GM21723 (cell line): Measurements from ENCODE around the gene GCLC.
A peak's percentile ranks its signal among the peaks of the same experiment; 100 is the strongest.
"Not testable (repeated sequence)": the region's sequence is repeated elsewhere in the genome, so short reads cannot be mapped to it uniquely, and the experiment has no call there.

Experiments
- ATAC-seq: cut with Tn5 transposase; IDR thresholded peaks from one replicate; pipeline ENCODE4 v1.9.1; 2021; ENCODE audit warnings: mild to moderate bottlenecking, moderate library complexity; ENCODE audit not compliant: unreplicated experiment

The GCLC gene

DNA sequence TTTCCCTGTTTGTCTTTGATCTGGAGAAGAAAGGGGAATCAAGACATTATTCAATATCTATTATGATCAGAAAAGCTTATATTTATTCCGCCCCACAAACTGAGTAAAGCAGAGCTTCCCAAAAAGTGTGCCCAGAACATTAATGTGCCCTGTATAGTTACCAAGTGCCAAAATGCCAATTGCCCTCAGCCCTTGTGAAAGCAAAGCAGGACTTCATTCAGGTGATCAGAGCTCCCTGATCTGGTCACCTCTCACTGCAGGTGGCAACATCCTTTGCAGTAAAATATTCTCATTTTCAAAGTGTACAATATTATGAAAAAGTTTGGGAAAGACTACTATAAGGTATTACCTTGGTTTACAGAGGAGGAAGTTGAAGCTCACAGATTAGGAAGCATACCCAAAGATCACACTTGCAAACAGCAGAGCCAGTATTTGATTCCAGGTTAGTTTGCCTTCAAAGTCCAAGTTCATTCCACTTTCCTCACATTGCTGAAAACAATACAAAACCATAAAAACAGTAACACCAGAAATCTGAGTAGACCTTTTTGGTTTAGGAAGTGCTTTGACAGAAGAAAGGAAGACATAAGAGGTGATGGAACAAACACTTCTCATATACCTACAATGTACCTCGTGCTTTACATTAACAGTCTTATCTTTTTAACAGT, 19.6 kb upstream of the GCLC start:
- ATAC-seq: no peak

DNA sequence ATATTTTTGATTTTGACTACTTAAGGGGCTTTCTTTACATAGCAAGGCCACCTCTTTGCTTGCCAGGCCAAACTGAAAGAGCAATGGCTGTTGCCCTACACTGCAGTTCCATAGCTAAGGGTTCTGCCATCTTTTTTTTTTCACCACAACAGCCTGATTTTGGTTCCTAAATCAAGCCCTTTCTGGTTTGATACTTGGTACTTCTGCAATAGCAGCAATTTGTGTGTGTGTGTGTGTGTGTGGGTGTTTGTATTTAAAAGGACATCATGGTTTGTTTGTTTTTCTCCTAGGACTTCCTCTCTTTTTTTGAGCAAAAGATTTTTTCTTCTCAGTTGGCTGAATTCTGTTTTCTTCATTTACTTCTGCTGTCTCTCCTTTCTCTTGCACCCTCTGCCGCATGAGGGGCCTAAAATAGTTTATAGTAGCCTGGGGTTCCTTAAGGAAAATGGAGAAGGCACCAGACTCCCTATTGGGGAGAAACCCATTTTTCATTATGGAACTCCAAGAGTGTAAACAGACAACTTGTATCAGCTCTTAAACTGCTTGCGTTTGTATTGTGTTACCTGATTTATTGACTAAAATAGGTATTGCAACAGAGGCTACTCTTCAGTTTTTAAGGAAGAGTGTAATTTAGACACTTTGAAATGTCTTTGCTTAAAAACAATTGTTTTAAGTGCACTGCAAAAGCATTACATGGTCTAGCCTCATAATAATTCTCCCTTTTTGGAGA, 12.2 kb upstream of the GCLC start:
- ATAC-seq: no peak

DNA sequence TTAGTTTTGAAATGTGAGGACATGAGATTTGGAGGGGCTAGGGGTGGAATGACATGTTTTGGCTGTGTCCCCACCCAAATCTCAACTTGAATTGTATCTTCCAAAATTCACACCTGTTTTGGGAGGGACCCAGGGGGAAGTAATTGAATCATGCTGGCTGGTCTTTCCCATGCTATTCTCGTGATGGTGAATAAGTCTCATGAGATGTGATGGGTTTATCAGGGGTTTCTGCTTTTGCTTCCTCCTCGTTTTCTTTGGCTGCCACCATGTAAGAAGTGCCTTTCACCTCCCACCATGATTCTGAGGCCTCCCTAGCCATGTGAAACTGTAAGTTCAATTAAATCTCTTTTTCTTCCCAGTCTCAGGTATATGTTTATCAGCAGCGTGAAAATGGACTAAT, 8.7 kb upstream of the GCLC start:
- ATAC-seq: not testable (repeated sequence)

DNA sequence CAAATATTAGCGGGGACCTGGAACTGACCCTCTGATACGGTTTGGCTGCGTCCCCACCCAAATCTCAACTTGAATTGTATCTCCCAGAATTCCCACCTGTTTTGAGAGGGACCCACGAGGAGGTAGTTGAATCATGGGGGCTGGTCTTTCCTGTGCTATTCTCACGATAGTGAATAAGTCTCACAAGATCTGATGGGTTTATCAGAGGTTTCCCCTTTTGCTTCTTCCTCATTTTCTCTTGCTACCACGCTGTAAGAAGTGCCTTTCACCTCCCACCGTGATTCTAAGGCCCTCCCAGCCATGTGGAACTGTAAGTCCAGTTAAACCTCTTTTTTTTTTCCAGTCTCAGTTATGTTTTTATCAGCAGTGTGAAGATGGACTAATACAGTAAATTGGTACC, 6.8 kb upstream of the GCLC start:
- ATAC-seq: not testable (repeated sequence)

DNA sequence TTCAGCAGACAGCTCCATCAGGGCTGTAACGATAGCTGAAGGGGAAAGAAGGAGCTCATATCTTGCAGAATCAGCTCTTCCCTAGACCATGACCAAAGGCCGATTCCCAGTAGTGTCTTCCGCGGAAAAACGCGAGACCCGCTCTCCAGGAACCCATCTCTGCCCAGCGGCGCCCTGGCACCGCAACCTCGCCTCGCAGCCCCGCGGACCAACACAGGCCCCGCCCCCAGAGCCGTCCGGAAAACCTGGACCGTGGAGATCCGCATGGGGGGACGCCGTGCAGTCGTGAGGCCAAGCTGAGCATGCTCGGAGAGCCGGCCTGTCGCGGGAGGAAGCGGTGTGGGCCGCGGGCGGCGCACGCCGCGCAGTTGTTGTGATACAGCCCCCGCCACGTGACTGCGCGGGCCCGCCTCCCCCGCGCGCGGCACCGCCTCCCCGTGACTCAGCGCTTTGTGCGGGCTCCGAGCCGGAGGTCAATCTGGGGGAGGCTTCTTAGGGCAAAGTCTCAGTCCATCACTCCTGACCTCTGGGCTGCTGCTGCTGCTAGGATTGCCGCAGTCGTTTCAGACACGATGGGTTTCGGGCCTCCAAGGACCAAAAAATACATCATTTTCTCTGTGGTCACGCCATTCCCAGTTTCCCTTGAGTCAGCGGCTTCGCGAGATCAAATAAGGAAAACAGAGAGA, 3.1 kb upstream of the GCLC start:
- ATAC-seq: peak; percentile 72

DNA sequence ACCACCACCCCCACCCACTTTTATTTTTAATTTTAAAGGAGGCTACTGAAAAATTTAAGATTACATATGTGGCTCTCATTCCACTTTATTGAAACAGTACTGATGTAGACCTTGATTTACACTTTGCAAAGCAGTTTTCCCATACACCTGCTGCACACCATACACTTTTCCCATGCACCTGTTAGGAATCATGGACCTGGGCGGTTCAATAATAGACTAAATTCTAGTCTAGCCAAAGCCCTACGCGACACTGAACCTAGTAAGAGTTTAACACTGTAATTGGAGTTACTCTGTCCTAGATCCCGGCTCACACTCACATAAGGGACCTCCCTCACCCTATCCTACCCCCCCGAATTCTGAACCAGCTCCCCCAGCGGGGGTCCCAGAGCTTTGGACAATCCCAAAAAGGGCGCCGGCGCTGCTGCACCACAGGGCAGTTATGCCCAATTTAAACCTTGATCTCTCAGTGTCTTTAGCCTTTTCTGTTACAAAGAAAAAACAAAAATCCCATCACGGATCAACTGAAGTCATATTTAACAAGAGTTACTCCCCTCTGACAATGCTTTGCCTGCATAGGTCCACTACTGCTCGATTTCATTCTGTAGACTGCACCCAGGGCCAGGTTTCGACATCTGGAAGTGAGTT, 2.4 kb upstream of the GCLC start:
- ATAC-seq: peak; percentile 18

DNA sequence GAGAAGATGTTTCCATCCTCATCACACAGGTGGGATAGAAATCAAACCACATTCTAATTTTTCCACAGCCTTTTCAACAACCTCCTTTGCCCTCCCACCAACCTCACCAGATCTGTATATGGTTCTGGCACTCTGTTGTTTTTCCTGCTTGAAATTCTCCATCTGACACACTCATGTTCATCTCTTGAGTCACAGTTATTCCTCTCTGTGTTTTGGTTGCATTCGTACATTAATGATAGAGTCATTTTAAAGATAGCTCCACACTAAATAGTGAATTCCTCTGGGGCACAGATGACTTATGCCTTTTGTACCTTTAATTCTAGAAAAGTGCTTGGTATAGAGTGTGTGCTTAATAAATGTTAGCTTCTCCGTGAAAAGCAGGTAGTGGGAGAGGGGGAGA, 1.4 kb upstream of the GCLC start:
- ATAC-seq: no peak

DNA sequence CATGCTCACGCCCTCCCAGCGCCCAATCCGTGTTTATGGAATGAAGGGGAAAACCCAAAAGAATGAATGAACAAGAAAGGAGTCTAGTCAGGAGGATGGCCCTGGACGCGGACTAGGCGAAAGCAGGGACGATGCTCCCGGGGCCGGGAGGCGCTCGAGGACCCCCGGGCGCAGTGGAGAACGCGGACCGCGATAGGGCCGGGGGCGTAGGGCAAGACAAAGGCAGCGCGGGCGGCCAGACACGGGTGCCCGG, 758 bp downstream of the GCLC start:
- ATAC-seq: no peak

DNA sequence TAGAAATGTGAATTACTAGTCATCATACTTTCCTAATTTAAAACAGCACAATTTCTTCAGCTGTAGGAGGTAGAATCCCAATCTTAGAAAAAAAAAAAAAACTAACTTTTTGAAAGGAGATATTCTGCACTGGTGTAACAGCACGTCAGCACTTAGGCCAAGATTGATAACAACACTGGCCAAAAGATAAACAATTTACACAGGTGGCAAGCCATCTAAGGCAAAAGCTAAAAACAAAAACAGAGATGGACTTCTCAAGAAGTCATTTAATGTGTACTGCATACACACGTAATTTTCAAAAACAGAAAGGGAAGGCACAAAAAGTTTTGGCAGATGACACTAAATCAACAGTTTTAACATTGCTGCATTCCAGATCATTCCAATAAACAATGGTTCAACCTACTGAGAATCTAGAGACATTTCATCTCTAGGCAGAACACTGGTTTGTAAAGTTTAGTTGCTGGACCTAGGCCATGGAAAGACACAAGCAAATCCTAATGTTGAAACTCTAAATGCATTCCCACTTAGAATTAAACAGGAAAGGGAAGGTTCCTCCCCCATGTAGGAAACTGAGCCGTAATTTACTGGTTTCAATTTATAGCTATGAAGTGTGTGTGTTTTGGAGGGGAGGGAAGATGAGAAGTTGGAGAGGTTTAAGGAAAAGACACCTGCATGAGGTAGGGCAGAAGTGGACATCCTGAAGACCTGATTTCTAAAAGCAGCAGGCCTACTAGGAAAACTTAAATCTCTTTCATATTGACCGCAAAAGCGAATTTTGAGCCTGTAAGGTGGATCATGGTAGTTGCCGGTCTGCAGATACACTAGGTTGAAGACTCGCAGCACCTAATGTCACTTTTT, 1.3 kb downstream of the GCLC start:
- no peak for ATAC-seq

DNA sequence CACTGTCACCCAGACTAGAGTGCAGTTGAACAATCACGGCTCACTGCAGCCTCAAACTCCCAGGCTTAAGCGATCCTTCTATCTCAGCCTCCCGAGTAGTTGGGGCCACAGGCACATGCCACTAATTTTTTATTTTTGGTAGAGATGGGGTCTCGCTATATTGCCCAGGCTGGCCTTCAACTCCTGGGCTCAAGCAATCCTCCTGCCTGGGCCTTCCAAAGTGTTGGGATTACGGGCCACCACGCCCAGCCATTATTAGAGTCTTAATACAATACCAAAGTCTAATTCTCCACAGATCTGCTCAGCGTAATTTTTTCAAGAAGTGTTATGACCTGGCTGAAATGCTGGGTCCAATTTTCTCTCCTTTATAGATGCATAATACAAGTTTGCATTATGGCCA, 3.0 kb downstream of the GCLC start:
- no peak for ATAC-seq

DNA sequence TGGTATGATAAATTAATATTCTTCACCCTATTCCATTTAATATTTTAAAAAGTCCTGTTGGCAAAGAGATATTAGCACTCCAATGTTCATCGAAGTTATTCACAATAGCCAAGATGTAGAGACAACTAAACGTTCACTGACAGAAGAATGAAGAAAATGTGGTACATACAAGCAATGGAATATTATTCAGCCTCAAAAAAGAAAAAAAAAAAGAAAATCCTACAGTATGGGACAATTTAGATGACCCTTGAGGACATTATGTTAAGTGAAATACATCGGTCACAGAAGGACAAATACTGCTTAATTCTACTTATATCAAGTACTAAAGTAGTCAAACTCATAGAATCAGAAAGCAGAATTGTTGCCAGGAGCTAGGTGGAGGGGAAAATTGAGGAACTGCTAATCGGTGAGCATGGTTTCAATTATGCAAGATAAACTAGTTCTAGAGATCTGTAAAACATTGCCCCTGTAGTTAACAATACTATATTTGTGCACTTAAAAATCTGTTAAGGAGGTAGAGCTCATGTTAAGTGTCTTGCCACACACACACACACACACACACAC, 4.7 kb downstream of the GCLC start:
- no peak for ATAC-seq

DNA sequence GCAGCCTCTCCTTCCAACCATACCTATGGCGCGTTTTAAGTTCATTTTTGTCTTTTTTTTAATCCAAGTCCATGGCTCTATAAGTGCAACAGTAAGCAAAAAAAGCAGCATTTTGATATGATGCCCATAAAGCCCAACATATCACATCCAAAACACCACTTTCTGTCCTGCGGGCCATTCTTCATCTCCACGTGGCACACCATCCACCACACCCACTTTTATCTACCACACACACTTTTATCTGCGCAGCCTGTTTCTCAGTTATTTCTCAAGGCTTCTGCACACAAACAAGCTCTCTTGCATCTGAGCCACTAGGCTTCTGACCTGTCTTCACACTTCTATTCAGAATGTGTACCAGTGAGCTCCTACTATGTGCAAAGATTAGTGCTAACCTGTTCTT, 5.3 kb downstream of the GCLC start:
- ATAC-seq: no peak

DNA sequence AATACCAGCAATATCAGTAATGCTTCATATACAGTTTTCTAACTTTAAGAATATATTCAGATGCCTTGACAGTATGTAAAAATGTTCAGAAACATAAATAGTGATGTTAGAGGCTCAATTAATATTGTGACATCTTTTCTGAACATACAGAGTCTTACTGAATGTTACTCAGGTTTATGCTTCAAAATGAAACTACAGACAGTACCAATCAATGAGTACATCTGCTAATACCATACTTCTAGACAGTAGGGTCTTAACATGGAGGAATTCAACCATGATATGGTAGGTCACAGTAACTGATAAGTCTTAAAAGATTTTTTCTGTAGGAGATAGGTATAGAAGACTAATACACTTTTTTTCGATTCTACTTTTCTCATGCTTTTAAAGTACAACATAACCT, 8.3 kb downstream of the GCLC start:
- ATAC-seq: no peak

DNA sequence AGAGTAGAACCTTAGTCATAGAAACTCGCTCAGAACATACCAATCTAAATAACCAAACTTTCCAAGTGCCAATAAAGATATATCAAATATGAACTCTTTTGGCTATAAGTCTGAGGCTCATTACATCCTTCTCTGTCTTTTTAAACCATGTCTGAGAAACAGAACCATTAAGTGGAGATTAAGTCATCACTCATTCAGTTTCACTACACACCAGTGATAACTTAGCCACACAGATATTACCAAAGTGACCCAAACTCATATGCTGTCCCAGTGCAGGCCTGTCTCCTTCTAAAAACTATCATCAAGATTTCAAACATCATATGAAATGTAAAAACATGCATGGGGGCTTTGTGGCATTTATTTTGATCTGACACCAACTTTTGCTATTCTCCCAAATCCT, 12.0 kb downstream of the GCLC start:
- no peak for ATAC-seq

DNA sequence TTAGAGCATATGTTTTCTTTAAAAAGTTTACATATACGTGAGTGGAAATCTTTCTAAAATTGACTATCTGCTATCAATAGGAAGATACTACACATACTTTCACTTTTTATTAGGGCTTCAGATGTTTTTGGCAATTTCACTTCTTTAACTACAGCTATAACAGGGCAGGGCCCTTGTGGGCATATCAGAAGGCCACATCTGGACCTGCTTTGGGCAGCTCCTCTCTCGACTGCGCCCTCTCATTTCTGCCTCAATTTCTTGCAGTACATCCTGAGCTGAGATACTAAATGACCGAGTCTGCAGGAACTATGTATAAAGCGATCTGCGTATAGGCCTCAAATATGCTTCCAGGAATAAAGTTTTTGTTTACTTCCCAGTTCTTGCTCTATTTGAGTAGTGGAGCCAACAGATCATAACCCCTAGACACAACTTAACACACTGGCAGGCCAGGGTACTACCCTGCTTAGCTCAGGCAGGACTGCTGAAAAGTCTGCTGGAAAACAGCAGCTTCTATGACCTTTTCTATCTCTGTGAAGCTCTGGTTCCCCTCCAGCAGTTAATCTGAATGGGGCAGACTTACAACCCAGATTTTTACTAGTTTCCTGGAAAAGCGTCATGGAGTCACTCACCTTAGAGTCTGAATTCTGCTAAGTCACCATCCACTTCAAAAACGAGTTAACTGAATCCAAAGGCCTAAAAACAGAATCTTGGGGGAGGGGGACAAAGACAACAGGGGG, 12.7 kb downstream of the GCLC start:
- ATAC-seq: no peak

DNA sequence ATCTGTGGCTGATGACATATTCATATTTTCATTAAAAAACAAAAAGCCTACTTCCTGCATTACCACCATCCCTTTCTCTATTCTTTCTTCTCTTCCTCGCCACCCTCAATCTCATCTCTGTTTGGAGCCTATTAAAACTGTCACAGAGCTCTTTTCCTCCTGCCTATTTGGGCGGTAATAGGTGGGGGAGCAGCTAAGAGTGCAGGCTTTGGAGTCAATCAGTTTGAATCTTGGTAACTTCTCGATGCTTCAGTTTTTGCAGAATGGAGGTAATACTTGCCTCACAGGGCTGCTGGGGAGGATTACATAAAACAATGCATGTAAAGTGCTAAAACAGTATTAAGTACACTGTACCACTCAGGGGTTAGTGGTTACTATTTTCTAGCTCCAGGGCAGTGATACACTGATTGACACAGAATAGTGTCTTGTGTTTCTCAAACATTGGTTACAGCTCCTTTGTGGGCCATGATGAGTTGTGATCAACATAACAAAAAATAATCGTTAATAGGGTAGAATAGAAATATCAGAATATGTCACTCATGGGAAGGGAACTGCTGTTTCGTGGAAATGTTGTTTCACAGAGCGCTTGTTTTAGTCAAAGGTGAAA, 14.0 kb downstream of the GCLC start:
- ATAC-seq: no peak

DNA sequence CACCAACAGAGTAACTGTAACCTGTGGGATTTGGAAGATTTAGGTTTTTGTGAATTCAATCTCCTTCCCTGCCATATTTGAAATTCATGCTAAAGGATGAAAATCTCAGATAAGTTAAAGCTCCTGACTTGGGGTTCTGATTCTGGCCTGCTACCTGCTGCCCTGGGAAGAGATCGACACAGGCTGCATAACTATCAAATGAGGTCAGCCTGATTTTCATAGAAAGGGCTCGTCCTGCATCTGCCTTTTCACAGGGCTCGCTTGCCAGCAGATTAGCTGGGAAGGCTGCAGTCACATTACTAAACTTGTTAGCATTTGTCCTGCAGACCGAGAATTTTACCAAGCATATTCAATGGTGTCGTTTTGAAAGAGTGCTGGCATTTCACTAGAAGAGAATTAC, 14.6 kb downstream of the GCLC start:
- ATAC-seq: no peak

DNA sequence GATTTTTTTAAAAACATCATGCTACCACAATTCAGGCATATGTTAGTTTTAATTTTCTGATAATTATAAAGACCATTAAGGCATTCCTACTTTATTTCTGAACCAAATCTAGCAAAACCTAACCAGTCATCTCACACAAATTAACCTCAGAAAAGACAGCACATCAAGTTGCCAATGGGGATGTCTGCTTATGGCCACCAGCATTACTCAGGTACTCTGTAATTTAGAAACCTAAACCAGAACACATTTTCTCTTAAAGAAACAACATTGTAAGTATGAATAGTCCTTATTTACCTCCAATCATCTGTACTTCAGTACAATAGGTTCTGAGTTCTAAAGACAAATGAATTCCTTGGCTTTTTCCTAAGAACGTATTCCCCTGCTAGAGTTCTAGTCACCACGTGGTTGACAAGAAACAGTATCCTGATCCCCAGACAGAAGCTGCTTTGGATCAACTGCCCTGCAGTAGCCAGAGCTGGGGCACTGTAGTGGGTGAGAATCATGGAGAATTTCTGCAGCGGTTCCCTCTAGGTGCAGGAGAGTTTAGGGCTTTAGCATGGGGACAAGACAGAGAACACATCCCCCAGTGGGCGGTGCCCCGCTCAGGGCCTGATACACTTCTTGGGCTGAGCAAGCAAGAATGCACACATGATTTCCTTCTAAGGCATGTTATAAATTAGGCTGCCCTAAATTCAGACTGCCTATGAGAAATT, 15.4 kb downstream of the GCLC start:
- ATAC-seq: no peak

DNA sequence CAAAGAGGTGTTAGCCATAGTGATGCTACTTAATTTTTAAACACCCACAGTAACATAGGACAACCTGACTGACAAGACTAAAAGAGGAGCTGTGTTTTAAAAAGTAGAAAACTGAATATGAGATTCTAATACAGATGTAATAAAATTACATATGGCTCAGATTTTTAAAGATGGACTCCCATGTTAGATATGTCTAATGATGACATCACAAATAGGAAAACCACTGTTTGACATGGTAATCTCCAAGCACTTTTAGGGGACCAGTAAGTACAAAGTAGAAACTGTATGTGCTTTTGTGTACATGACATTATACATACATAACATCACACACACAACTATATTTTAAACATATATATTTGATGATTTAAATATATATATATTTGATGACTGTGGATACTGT, 16.8 kb downstream of the GCLC start:
- no peak for ATAC-seq
